Cortex of kidney (tissue), 1 donor: ENCODE data around the gene GPBP1.
"Not testable (repeated sequence)": the region's sequence is repeated elsewhere in the genome, so short reads cannot be mapped to it uniquely, and the experiment has no call there.

Experiments
- DNase-seq: peaks from one replicate; lab custom pipeline; 2025; lab: John Stamatoyannopoulos, UW

The GPBP1 gene, protein sequence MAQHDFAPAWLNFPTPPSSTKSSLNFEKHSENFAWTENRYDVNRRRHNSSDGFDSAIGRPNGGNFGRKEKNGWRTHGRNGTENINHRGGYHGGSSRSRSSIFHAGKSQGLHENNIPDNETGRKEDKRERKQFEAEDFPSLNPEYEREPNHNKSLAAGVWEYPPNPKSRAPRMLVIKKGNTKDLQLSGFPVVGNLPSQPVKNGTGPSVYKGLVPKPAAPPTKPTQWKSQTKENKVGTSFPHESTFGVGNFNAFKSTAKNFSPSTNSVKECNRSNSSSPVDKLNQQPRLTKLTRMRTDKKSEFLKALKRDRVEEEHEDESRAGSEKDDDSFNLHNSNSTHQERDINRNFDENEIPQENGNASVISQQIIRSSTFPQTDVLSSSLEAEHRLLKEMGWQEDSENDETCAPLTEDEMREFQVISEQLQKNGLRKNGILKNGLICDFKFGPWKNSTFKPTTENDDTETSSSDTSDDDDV

DNA sequence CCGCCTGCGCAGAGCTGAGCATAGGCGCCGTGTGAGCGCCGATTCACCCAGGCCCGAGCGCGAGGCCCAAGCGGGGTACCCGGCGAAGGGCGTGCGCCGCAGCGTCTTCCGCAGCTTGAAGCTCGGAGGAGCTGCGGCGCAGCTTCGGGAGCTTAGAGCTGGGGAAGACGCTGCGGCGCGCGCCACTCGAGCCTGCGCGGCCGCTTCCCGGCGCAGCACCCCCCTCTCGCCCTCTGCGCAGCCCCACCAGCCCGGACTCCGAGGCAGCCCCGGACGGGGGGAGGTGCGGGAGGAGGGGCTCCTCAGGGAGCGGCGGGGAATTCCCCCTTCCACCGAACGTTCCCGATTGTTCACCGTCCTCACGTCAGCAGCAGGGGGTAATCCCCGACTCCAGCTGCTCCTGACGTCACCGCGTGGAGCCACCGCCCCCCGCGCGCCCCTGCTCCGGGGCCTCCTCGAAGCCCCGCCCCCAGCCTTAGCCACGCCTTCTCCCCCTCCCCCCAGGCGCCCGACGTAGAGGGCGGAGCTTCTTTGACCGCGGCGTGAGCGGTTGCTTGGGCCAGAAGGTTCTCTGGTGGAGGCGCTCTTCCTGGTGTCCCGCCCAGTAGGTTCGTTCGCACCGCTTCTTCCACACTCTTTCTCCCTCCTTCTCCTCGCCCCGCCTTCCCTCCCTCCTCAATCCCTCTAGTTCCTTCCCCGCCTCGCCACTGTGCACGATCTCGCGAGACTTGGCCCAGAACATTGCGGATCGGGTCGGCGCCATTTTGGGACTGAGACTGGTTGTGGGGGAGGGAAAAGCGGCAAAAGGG is at the start of gene GPBP1:
Gene GPBP1 (plus strand): TSS at position 741 of the 809 bp plus-strand sequence. CDS start 40,072 bp downstream, outside the sequence.
- DNase-seq: peak; percentile 78

- DNase-seq: no peak
Measured at GRCh38 chr5:57128325-57128724, 45.5 kb upstream of the GPBP1 start.

GRCh38 chr5:57133574-57133973 is 40.3 kb upstream of the GPBP1 start:
- DNase-seq: no peak

DNA sequence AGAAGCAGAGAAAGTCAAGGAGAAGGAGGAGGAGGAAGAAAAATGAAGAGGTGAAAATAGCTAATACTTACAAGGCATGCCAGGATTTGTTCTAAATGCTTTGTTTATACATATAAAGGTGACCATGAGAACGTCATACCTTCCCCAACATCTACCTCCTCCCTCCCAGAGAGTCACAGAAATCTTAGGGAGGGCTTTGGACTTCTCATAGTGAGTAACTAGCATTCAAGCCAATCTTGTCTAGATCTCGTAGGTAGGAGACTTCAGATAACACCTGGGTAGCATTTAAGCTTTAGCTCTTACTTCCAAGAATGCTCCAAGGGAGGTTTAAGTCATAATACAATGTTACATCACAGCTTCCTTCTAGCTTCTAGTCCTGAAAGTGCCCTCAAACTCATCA is 36.5 kb upstream of the GPBP1 start:
- DNase-seq: no peak

DNA sequence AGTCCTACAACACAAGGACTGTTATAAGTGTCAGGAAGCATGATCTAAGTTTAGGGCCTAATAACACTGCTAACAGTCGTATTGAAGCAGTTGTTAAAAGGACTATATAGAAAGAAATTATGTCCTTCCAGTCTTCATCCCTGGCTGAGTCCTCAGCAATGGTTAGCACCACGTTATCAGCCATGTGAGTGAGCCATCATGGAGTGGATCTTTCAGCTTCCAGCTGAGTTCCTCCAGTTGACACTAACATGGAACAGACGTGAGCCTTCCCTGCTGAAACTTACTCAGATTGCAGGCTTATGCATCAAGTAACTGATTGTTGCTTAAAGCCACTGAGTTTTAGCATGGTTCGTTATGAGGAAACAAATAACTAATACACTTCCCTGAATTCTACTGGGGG is 21.5 kb upstream of the GPBP1 start:
- no peak for DNase-seq

DNA sequence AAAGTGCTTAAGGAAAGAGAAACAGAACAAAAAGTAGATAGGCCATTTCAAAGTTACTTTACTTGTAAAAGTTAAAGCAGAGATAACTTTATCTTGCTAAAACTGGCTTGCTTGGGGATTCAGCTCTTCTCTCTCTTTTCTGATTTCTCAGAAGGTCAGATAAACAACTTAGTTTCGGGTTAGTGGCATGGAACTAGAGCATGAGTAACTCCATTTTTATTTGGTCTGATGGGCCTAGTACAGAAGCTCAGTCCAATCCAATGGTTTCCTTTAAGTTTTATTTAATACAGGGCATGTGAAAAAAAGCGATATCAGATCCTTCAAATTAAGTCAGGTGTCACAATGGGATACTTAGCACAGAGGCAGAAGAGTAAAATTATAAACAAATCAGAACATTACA is 18.8 kb upstream of the GPBP1 start:
- DNase-seq: no peak

DNA sequence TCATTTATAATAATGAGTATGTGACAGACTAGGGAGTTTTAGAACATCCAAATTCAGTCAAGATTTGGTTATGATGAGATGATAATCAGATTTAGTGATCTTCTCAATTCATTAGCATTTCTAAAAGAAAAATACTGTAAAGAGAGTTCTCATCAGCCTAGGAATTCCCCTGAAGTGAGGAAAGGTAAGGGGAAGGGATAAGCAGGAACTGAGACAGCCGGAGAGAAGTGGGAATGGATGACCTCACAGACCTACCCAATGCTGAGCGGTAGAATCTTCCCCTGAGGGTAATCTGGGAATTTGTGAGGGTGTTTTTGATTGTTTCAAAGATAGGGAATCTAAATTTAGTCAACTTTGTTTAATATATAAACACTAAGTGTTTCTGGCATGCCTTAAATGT is 16.7 kb upstream of the GPBP1 start:
- DNase-seq: no peak

DNA sequence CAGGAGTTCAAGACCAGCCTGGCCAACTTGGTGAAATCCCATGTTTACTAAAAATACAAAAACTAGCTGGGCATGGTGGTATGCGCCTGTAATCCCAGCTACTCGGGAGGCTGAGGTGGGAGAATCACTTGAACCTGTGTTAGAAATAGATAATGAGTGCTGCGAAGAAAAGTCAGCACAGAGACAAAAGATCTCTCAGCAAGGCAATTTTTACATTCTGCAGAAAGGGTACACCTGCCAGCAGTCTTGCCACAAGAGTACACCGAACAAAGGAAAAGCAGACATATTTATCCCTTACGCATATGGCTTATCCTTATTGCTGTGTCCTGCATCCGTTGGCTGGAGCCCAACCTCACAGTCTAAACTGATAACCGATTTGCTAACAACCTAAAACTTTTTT is 16.2 kb upstream of the GPBP1 start:
- DNase-seq: no peak

DNA sequence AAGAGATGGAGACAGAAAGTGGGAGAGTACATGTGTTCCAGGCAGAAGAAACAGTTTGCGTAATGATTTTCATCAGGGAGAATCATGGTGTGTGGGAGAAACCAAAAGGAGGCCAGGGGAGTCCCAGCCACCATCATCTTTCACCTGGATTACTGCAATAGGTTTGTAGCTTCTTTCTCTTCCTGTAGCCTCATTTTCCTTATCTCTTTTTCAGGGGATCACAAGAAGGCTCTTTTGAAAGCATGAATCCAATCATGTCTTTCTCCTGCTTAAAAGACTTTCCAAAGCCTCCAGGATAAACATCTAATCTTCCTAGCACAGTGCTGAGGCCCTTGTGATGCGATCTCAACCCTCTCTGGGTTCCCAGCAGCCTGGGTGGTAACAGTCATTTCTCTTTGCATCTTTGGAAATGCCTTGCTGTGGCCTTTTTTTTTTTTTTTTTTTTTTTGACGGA is 10.3 kb upstream of the GPBP1 start:
- DNase-seq: no peak

GRCh38 chr5:57164124-57164523 is 9.7 kb upstream of the GPBP1 start:
- no peak for DNase-seq

- not testable (repeated sequence) for DNase-seq
Measured at GRCh38 chr5:57165171-57165570, 8.7 kb upstream of the GPBP1 start.

GRCh38 chr5:57166276-57166675 is 7.6 kb upstream of the GPBP1 start:
- no peak for DNase-seq

DNA sequence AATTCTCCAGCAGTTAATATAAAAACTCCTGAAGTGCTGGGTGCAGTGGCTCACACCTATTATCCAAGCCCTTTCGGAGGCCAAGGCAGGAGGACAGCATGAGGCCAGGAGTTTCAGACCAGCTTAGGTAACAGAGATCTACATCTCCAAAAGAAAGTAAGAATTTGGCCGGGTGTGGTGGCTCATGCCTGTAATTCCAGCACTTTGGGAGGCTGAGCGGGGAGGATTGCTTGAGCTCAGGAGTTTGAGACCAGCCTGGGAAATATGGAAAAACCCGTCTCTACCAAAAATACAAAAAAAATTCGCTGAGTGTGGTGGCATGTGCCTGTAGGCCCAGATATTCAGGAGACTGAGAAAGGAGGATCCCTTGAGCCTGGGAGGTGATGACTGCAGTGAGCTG is 6.7 kb upstream of the GPBP1 start:
- DNase-seq: no peak

- DNase-seq: not testable (repeated sequence)
Measured at GRCh38 chr5:57170116-57170515, 3.7 kb upstream of the GPBP1 start.

DNA sequence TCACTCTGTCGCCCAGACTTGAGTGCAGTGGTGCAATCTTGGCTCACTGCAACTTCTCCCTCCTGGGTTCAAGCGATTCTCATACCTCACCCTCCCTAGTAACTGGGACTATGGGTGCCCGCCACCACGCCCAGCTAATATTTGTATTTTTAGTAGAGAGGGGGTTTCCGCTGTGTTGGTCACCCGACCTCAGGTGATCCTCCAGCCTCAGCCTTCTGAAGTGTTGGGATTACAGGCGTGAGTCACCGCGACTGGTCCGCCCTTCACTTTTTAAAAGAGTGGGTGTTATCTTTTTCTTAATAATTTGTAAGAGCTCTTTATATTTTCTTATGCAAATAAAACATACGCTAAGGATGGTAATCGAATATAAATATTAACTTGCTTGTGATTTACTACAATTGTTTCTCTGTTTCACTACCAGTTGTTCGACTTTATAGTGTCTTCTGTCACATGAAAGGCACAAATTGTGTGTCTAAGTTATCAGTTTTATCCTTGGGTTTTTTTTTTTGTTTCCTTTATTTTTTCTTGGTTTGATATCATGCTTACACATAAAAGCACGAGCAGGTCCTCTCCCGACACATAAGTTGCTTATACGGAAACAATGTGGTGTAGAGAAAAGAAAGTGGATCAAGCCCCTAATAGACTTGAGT is 1.9 kb upstream of the GPBP1 start:
- DNase-seq: no peak

GRCh38 chr5:57172466-57173318 is 1.2 kb upstream of the GPBP1 start:
- peak; percentile 36 for DNase-seq

DNA sequence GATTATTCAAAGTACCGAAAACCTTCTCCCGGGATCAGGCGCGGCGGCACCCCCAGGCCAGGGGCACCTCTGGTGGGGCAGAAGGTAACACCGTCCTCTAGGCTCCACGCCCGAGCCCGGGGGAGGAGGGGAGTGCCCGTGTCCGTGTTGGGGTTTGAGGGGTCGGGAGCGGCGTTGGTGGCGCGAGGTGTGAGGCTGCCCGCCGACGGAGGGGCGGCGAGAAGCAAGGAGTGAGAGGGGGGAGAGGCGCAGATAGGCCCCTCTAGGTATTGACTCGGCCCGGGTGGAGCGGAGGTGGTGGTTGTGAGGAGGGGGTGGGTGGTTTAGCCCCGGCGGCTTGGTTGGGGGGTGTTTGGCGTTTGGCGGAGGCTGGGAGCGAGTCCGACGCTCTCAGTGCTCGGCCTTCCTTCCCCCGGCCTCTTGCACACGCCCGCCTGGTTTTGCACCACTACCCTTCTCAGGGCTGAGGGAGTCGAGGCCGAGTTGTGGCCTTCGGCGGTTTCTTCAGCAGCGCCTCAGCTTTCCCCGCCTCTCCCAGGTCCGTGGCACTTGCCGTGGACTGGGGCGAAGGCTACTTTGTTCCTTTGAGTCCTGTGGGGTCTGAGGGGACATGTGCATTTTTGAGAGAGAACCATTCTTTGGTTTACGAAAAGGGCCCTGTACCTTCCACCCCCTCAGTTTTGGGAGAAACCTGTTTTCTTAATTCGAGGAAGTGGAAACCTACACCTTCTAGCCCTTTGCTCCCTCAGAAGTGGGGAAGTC is 450 bp downstream of the GPBP1 start:
- DNase-seq: no peak

DNA sequence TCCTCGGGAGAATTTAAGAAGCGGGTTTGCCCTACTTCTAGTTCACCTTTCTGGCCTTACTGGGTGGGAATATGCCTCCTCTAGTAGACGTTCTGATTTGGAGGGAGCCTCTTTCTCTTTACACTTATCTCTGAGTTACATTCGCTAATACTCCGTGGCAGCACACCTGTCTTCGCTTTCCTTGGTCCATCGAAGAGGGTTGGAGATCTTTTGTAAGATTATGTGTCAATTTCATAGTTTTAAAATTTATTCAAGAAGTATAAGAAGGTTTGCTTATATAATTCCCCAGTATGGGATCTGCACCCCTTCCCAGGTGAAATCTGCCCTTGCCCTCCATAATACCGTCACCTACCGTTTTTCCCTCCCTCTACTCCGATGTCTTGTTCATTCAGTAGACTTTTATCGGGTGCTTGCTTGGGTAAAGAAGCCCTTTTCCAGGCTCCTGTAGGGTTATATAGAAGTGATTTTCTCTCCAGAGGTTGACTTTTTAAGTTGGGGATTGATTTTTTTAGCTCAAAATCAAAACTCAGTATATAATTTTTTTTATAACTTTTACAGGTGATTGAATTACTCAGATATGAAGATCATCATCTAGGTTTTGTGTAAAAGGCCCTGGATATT is 1.1 kb downstream of the GPBP1 start:
- no peak for DNase-seq

- DNase-seq: no peak
Measured at GRCh38 chr5:57175551-57176309, 1.9 kb downstream of the GPBP1 start.
